ENCODE data around the gene FUOM.
A peak's percentile ranks its signal among the peaks of the same experiment; 100 is the strongest.

FUOM gene, protein sequence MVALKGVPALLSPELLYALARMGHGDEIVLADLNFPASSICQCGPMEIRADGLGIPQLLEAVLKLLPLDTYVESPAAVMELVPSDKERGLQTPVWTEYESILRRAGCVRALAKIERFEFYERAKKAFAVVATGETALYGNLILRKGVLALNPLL

GRCh38 chr10:133357285-133358161 is at the start of gene FUOM:
Gene FUOM (minus strand): TSS chr10:133358019. CDS start chr10:133358007, 12 bp downstream.
- DNase-seq (ENCODE audit: low spot score), result peak; percentile 66

- no peak for DNase-seq (ENCODE audit: low spot score)
Observed at GRCh38 chr10:133405844-133406527, 48.2 kb upstream of the FUOM start.

DNA sequence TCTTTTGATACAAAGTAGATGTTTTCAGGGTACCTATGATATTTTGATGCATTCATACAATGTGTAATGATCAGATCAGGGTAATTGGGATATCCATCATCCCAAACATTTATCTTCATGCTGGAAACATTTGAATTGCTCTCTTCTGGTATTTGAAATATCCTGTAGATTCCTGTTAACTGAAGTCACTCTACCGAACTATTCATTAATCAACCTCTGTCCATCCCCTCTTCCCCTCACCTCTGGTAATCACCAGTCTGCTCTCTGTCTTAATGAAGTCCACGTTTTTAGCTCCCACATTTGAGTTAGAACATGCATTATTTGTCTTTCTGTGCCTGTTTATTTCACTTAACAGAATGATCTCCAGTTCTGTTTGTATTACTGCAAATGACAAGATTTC is 47.5 kb upstream of the FUOM start:
- no peak for DNase-seq (ENCODE audit: low spot score)

- DNase-seq (ENCODE audit: low spot score), result no peak
Observed at GRCh38 chr10:133403784-133404183, 46.0 kb upstream of the FUOM start.

GRCh38 chr10:133403359-133403758 is 45.5 kb upstream of the FUOM start:
- DNase-seq (ENCODE audit: low spot score), result no peak

GRCh38 chr10:133401981-133402725 is 44.3 kb upstream of the FUOM start:
- DNase-seq (ENCODE audit: low spot score), result no peak

DNA sequence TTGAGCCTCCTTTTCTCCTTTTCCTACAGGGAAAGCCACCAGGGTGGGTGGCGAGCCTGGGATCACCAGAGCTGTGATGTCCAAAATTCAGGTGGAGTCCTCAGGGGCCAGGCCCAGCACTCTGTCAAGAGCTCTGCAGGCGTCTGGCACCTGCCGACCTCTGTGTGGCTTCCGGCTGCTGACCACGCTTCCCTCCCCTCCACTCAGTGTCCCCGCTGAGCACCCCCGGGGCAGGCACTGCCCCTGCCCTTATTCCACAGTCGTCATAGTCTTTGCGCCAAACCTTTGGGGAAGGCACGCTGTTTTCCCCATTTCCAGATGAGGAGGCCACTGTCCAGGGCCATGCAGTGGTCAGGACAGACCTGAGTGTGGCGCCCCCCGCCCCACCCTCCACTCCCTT is 43.7 kb upstream of the FUOM start:
- DNase-seq (ENCODE audit: low spot score), result no peak

DNA sequence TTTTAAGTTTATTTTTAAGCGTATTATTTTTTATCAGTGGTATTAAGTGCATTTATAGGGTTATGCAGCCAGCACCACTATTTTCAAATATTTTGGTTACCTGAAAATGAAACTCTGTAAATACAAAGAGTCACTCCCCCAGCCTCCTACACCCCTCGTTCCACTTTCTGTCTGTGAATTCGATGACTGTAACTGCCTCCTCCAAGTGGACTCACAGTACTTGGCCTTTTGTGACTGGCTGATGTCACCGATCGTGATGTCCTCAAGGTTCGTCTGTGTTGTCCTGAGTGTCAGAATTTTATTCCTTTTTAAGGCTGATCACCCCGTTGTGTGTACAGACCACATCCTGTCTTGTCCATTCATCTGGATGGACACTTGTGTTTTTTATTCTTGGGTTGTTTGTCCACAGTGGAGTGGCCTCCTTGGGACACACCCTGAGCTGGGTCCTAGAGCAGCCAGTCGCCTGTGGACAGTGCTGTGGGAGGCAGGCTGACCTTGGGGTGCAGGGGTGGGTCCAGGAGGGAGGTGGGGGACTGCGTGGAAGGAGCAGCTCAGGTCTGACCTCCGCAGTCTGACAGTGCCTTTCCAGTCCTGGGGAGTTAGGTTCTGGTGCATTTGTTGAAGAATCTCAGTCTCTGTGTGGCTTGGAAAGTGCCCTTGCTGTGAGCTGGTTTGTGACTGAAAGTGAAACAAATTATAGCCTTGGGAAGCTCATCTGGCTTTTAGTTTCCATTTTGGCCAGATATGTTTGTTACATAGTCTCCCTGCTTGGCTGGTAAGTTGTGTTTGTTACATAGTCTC is 43.0 kb upstream of the FUOM start:
- DNase-seq (ENCODE audit: low spot score), result no peak

GRCh38 chr10:133399123-133399601 is 41.3 kb upstream of the FUOM start:
- DNase-seq (ENCODE audit: low spot score), result no peak

DNA sequence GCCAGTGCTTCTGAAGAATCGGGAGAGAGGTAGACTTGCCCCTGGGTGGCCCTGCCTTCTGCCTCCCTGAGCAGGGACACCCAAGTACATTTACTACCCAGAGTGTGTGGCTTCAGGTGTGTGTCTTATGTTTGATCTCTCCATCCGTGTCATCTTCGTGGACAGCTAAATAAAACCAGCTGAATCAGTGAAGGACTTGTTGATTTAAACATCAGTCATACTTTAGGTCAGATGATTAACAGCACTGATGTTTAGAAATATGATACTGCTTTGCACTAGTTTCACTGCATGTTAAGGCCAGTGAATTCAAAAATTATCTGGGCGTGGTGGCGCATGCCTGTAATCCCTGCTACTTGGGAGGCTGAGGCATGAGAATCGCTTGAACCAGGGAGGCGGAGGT is 40.1 kb upstream of the FUOM start:
- DNase-seq (ENCODE audit: low spot score), result no peak

DNA sequence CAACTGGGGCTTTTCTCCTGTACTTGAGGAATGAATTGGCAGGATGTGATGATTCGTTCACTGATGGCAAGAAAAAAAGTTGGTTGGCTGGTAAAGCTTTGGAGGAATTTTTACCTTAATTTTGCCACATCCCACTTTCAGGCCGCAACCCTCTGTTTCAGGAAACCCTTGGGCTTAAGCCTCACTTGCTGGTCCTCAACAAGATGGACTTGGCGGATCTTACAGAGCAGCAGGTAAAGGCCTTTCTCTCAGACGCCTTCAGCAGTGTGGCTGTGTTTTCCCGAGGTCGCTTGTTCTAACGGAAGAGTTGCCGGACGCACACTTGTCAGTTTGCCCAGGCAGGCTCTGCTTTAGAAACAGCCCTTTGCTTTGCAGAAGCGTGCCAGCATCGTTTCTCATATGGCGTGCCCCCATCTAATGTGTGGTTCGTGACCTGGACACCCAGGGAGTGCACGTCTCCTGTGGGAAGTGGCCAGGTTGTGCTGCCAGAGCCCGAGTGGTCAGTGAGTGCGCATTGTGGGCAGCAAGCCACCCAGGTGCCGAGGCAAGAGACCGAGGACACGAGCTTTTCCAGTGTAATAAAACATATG is 38.3 kb upstream of the FUOM start:
- no peak for DNase-seq (ENCODE audit: low spot score)

GRCh38 chr10:133394801-133395221 is 37.0 kb upstream of the FUOM start:
- no peak for DNase-seq (ENCODE audit: low spot score)

- DNase-seq (ENCODE audit: low spot score), result peak; percentile 92
Observed at GRCh38 chr10:133394064-133394663, 36.3 kb upstream of the FUOM start, which contains the start of gene MTG1. Gene MTG1 (plus strand): TSS chr10:133394157. CDS start chr10:133394221, 64 bp downstream.

GRCh38 chr10:133393401-133394063 is 35.7 kb upstream of the FUOM start:
- no peak for DNase-seq (ENCODE audit: low spot score)

DNA sequence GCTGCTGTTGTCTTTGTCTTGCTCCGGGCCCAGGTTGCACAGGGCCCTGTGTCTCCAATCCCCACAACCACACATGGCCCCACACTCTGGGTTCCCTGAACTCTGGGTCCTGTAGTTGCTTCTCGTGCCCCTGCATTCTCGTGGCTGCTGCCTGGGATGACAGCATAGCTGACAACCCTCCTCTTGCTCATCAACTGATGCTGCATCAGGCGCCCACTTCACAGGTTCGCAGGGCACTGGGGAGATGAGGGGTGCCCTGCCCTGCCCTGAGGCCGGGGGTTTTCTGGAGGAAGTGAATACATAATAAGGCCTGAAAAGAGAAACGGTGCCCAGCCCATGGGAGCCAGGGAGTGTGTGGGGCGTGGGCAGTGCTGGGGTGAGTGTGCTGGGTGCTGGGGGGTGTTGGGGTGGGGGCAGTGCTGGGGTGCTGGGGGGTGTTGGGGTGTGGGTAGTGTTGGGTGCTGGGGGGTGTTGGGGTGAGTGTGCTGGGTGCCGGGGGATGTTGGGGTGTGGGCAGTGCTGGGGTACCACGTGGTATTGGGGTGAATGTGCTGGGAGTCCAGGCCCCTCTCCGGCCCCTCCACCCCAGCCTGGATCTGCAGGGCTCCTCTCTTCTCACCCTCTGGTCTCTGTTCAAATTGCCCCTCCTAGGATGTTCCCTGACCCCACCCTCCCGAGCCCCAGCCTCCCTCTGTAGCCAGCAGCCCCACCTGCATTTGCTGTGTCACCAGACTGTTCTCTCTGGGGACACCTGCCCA is 34.1 kb upstream of the FUOM start:
- no peak for DNase-seq (ENCODE audit: low spot score)

GRCh38 chr10:133391249-133391635 is 33.4 kb upstream of the FUOM start:
- DNase-seq (ENCODE audit: low spot score), result no peak

DNA sequence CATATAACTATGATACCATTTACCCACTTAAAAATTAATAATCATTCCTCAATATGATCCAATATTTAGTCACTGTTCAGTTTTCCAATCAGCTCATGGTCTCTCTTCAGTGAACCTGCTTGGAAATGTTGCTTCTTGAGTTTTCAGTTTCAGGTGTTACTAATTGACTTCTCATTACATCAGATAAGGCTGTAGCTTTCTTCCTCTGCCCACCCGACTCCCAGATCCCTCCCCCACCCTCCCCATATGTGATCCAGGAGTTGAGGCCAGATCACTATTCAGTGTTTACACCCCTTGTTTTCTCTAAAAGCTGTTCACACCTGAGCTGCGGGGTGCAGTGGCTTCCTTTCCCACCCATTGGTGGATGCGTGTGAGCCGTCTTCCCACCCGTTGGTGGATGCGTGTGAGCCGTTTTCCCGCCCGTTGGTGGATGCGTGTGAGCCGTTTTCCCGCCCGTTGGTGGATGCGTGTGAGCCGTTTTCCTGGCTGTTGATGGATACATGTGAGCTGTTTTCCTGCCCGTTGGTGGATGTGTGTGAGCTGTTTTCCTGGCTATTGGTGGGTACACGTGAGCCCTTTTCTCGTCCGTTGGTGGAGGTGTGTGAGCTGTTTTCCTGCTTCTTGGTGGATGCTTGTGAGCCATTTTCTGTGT is 32.9 kb upstream of the FUOM start:
- no peak for DNase-seq (ENCODE audit: low spot score)

All from CD4-positive, alpha-beta T cell treated with Interleukin-6 at 100 ng/mL for 8 hours (primary cell).